HFFc6 (cell line): ENCODE measurements around the gene NUBPL. TPM values are rescaled to one million over a fixed set of nuclear protein-coding genes. Genes with fewer than 3 reads are reported as not detected.
"Not testable (repeated sequence)": the region's sequence is repeated elsewhere in the genome, so short reads cannot be mapped to it uniquely, and the experiment has no call there.

ENCODE experiments used
- DNase-seq: peaks from one replicate; pipeline ENCODE4 v3.0.0-alpha.2; 2018
- H3K27ac Mint-ChIP-seq: 2 replicates; pipeline ENCODE4 v1.8.0; 2020; ENCODE audit warnings: mild to moderate bottlenecking, mixed read lengths
- H3K27me3 Mint-ChIP-seq: 2 replicates; pipeline ENCODE4 v1.8.0; 2021; ENCODE audit warnings: mild to moderate bottlenecking, moderate library complexity, mixed read lengths; ENCODE audit not compliant: insufficient read depth
- H3K36me3 Mint-ChIP-seq: 2 replicates; pipeline ENCODE4 v1.8.0; 2021; ENCODE audit warnings: low read depth, mixed read lengths
- H3K4me1 Mint-ChIP-seq: 2 replicates; pipeline ENCODE4 v1.8.0; 2020; ENCODE audit warnings: low read depth, mixed read lengths
- H3K4me3 Mint-ChIP-seq: 2 replicates; pipeline ENCODE4 v1.8.0; 2020; ENCODE audit warnings: mild to moderate bottlenecking, moderate library complexity, mixed read lengths
- H3K9me3 Mint-ChIP-seq: 2 replicates; pipeline ENCODE4 v1.8.0; 2020; ENCODE audit warnings: mild to moderate bottlenecking, mixed read lengths
- CTCF ChIP-seq: fragments of 200-600 bp; sonication (generic); IDR thresholded peaks from 2 replicates; pipeline ENCODE4 v1.5.0; 2021; ENCODE audit warnings: antibody characterized with exemption, mild to moderate bottlenecking
- total RNA-seq, 6 experiments: library from RNA; stranded (reverse); fragmentation: NEBNext Ultra II Directional; extraction: Animal tissue kit (Norgen Biotek cat#: 25700); gene quantifications; 2 replicates in 1 of 6; 3 replicates in 5 of 6; pipeline ENCODE4 v1.2.3, GENCODE V29; 2021

The NUBPL gene
- total RNA-seq, 6 experiments from 2014 or later = 8.2 to 10.7 (median 9.7) TPM

- Mint-ChIP-seq H3K36me3 (no peaks in the 10 kb centered on the region; the same call in 1 of the 2 replicates), H3K27ac (no peak overlapping the region), H3K9me3 (peaks cover 5% of the 10 kb centered on the region), H3K4me1 (no peaks in the 10 kb centered on the region), H3K4me3 (no peak overlapping the region), H3K27me3 (peaks cover 3% of the 10 kb centered on the region; the same call in 1 of the 2 replicates)
- TF ChIP-seq CTCF = no peak
- DNase-seq = no peak
Observed at GRCh38 chr14:31864937-31865855, 304.0 kb downstream of the NUBPL start.

GRCh38 chr14:31867570-31867969, 306.4 kb downstream of the NUBPL start:
- no peaks in the 10 kb centered on the region for H3K4me1 Mint-ChIP-seq
- H3K27ac Mint-ChIP-seq = no peak overlapping the region
- H3K36me3 Mint-ChIP-seq = no peaks in the 10 kb centered on the region; the same call in 1 of the 2 replicates
- H3K27me3 Mint-ChIP-seq = peaks cover 3% of the 10 kb centered on the region; the same call in 1 of the 2 replicates
- TF ChIP-seq CTCF = no peak
- peaks cover 8% of the 10 kb centered on the region for H3K9me3 Mint-ChIP-seq
- no peak for DNase-seq
- no peak overlapping the region for H3K4me3 Mint-ChIP-seq

GRCh38 chr14:31868096-31868495, 306.9 kb downstream of the NUBPL start:
- H3K4me1 Mint-ChIP-seq, DNase-seq, H3K27me3 Mint-ChIP-seq, H3K27ac Mint-ChIP-seq, H3K9me3 Mint-ChIP-seq, H3K4me3 Mint-ChIP-seq, H3K36me3 Mint-ChIP-seq: not testable (repeated sequence)

- Mint-ChIP-seq H3K4me1 (peaks cover 35% of the 10 kb centered on the region), H3K27me3 (peaks cover 2% of the 10 kb centered on the region; the same call in 1 of the 2 replicates), H3K4me3 (no peak overlapping the region), H3K36me3 (no peaks in the 10 kb centered on the region), H3K27ac (no peak overlapping the region), H3K9me3 (no peaks in the 10 kb centered on the region)
- TF ChIP-seq CTCF = no peak
- no peak for DNase-seq
Observed at GRCh38 chr14:31876741-31877140, 315.5 kb downstream of the NUBPL start.

GRCh38 chr14:31877255-31877798, 316.1 kb downstream of the NUBPL start:
- H3K36me3 Mint-ChIP-seq = no peaks in the 10 kb centered on the region
- no peak for TF ChIP-seq CTCF
- peak overlapping the region; percentile 72 for H3K4me3 Mint-ChIP-seq
- peaks cover 2% of the 10 kb centered on the region; the same call in 1 of the 2 replicates for H3K27me3 Mint-ChIP-seq
- H3K9me3 Mint-ChIP-seq = no peaks in the 10 kb centered on the region
- DNase-seq = no peak
- H3K27ac Mint-ChIP-seq = peak overlapping the region; percentile 30; the same call in 1 of the 2 replicates
- H3K4me1 Mint-ChIP-seq = peaks cover 41% of the 10 kb centered on the region
